ENCODE data around the gene RASSF6.
"Not testable (repeated sequence)": the region's sequence is repeated elsewhere in the genome, so short reads cannot be mapped to it uniquely, and the experiment has no call there.

Gene RASSF6
- total RNA-seq, result 0.13 to 4.4 reads per million in 2 experiments

GRCh38 chr4:73620115-73620792, at the start of gene RASSF6:
RASSF6 (minus strand) TSS chr4:73620436; CDS start chr4:73611795, 8,641 bp downstream.
- DNase-seq (ENCODE audit: low read depth), result peak; percentile 2

GRCh38 chr4:73669410-73670183, 49.4 kb upstream of the RASSF6 start:
- DNase-seq (ENCODE audit: low read depth), result no peak

GRCh38 chr4:73668782-73669201, 48.6 kb upstream of the RASSF6 start:
- DNase-seq (ENCODE audit: low read depth), result no peak

- not testable (repeated sequence) for DNase-seq (ENCODE audit: low read depth)
Measured at GRCh38 chr4:73665924-73666323, 45.7 kb upstream of the RASSF6 start.

GRCh38 chr4:73664470-73664869, 44.2 kb upstream of the RASSF6 start:
- DNase-seq (ENCODE audit: low read depth), result no peak

DNA sequence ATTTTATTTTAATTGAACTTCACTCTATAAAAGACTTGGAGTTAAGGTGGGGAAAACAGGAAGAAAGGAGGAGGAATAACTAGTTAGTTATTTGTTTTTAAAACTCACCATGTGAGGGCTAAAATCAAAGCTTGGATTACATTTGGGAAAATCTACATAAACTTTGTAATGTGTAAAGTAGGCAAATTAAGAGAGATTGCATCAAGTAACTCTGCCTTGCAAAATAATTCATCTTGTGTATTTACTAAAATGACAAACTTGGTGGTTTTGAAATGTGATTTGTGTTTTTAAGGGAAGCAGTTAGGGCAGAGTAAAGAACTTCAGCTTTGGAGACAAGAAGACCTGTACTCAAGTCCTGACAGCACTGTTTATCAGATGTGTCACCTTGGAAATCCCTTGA, 43.3 kb upstream of the RASSF6 start:
- DNase-seq (ENCODE audit: low read depth), result no peak

GRCh38 chr4:73662709-73663546, 42.7 kb upstream of the RASSF6 start:
- DNase-seq (ENCODE audit: low read depth), result no peak

GRCh38 chr4:73661646-73662119, 41.4 kb upstream of the RASSF6 start:
- no peak for DNase-seq (ENCODE audit: low read depth)

- no peak for DNase-seq (ENCODE audit: low read depth)
Measured at GRCh38 chr4:73660808-73661207, 40.6 kb upstream of the RASSF6 start.

GRCh38 chr4:73653695-73654106, 33.5 kb upstream of the RASSF6 start:
- DNase-seq (ENCODE audit: low read depth), result no peak

- DNase-seq (ENCODE audit: low read depth), result no peak
Measured at GRCh38 chr4:73650250-73650649, 30.0 kb upstream of the RASSF6 start.

DNA sequence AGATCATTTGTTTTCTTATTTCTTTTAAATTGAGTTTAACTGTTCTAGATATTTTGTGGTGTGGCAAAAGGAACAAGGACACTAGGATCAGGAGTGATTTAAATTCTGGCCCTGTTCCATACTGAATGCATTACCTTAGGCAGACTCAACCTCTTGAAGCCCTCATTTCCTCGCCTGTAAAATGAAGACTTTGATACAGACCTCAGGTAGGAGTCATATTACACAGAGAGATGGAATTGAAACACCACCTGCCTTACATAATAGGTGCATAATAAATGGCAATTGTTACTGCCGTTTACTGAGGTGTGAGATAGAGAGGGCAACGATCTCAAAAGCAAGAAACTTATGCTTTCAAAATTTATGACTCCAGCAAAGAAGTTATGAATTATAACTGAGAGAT, 28.2 kb upstream of the RASSF6 start:
- no peak for DNase-seq (ENCODE audit: low read depth)

DNA sequence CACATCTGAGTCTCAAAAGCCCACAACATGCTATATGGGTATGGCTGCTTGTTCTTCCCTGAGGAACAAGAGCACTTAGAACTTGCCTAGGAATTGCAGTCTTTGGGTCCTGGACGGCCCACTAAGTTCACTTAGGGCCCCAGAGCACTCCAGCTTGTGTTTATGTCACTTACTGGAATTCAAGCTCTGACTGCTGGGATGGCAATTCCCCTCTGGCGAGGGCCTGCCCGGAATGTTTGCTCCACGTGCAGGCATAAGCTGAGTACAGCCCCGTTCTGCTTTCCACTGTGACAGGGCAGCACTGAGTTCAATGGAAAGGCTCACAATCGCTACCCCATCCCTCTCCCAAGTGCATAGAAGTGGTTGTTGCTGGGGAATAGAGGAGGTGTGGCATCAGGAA, 25.9 kb upstream of the RASSF6 start:
- DNase-seq (ENCODE audit: low read depth), result no peak

- no peak for DNase-seq (ENCODE audit: low read depth)
Measured at GRCh38 chr4:73631565-73632226, 11.5 kb upstream of the RASSF6 start.

DNA sequence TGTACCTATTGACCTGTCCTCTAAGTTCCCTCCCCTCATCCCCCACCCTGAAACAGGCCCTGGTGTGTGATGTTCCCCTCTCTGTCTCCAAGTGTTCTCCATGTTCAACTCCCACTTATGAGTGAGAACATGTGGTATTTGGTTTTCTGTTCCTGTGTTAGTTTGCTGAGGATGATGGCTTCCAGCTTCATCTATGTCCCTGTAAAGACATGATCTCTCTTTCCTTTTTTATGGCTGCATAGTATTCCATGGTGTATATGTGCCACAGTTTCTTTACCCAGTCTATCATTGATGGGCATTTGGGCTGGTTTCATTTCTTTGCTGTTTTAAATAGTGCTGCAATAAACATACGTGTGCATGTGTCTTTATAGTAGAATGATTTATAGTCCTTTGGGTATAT, 8.6 kb upstream of the RASSF6 start:
- not testable (repeated sequence) for DNase-seq (ENCODE audit: low read depth)

DNA sequence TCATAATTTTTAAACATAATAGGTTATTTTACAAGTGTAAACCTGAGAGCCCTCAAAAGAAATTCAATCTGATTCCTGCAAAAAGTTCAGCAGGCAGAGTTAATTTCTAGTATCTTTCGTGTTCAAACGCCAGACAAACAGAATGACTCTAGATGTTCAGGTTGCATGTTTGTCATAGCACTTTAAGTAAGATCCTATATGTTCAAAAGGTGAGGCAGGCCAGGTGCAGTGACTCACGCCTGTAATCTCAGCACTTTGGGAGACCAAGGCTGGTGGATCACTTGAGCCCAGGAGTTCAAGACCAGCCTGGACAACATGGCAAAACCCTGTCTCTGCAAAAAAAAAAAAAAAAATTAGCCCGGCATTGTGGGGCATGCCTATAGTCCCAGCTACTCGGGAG, 1.1 kb upstream of the RASSF6 start:
- DNase-seq (ENCODE audit: low read depth), result no peak

GRCh38 chr4:73619346-73619745, 890 bp downstream of the RASSF6 start:
- no peak for DNase-seq (ENCODE audit: low read depth)

- no peak for DNase-seq (ENCODE audit: low read depth)
Measured at GRCh38 chr4:73617256-73617655, 3.0 kb downstream of the RASSF6 start.

DNA sequence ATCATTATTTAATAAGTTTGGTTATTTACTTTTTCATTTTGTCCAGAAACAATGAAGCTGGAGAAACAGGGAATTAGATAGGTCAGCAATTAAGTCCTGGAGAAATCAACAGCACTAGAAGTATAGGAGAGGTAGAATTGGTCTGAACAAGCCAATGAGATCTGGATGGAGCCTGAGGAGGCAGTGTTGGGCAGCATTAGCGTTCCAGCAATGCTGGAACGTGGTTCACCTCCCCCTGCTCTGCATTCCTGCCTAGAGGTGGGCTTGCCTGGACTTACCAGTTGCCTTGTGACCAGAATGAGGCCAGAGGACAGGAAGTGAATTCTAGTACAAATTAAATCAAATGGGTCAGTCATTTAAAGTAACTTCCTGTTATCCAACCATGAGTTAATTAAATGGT, 4.6 kb downstream of the RASSF6 start:
- DNase-seq (ENCODE audit: low read depth), result no peak

DNA sequence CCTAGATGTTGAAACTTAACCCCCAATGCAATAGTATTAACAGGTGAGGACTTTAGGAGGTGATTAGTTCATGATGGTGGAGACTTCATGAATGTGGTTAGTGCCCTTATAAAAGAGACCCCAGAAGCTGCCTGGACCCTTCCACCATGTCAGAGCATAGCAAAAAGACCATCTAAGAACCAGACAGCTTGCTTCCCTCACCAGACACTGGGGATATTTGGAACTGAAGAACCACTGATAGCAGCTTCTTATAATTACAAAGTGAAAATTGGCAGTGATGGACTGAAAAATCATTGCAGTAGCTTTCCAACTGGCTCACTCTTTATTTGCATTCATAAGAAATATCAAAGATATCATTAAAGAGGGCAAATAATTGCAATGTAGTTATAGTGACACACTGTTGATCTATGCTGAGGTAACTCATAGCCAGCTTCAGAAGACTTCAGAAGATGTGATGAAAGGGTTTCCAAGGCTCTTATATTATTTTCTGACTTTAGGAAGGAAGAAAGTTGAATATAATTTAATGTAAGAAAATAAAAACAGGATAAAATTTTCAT, 5.8 kb downstream of the RASSF6 start:
- no peak for DNase-seq (ENCODE audit: low read depth)

DNA sequence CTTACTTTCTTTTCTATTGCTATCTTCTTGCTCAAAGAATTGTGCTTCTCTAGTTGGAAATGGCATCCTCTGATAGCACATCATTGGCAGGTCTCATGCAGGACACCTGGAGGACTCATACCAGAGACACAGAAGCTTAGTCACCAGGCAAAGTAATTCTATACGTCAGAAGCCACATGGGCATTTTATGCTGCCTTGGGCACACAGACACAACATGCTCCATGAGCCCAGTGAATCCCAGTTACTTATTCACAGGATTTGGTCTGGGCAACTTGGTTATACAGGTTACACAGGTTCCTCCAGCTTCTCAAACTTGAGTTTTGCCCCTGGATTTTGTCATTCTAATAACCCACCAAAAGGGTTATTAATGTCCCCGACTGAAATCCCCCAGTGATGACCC, 7.1 kb downstream of the RASSF6 start:
- no peak for DNase-seq (ENCODE audit: low read depth)

DNA sequence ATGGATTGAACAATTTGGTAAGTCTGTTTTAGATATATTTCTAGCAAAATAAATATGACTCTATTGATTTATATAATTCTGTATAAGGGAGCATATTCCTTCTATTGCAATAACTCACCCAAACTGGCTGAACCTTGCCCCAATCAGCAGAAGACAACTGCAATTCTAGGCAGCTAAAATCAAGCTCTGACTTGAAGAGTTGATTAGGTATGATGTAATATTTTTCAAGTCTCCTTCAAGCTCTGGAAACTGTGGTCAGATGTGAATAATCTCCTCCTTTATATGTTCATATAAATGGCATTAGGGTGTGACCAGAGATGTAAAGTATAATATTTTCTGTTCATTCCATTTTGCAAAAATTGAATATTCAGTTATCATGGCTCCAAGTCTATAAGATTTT, 8.2 kb downstream of the RASSF6 start:
- DNase-seq (ENCODE audit: low read depth), result no peak
